Esophagus muscularis mucosa (tissue), 4 donors: ENCODE results near the gene PTCRA. TPM values are rescaled to one million over a fixed set of nuclear protein-coding genes. Genes with fewer than 3 reads are reported as not detected.
A peak's percentile ranks its signal among the peaks of the same experiment; 100 is the strongest.
"Not testable (repeated sequence)": the region's sequence is repeated elsewhere in the genome, so short reads cannot be mapped to it uniquely, and the experiment has no call there.

Experiments
- DNase-seq: peaks from one replicate; pipeline ENCODE4 v3.0.0-alpha.2; 2017; ENCODE audit errors: extremely low spot score
- H3K27ac ChIP-seq, 4 donors: fragments of 200-600 bp; sonication (generic); replicated peaks in 1 of 4; 1 replicate in 3 of 4; 2 replicates in 1 of 4; pipeline ENCODE4 v1.5.1; 2016 to 2019; ENCODE audit warnings: mild to moderate bottlenecking in 1 of 4
- H3K27me3 ChIP-seq, 4 donors: fragments of 200-600 bp; sonication (generic); one replicate each; pipeline versions ENCODE4 v1.5.1 to v1.6.0; 2016 to 2019
- H3K36me3 ChIP-seq, 4 donors: fragments of 200-600 bp; sonication (generic); one replicate each; pipeline ENCODE4 v1.5.1; 2016 to 2019
- H3K4me1 ChIP-seq, 4 donors: fragments of 200-600 bp; sonication (generic); one replicate each; pipeline ENCODE4 v1.5.1; 2016 to 2019
- H3K4me3 ChIP-seq, 4 donors: fragments of 200-600 bp; sonication (generic); 1 replicate in 2 of 4; 2 replicates in 2 of 4; pipeline ENCODE4 v1.5.1; 2016 to 2019; ENCODE audit warnings: mild to moderate bottlenecking in 4 of 4, moderate library complexity in 1 of 4
- H3K9me3 ChIP-seq, 4 donors: fragments of 200-600 bp; sonication (generic); 1 replicate in 3 of 4; 2 replicates in 1 of 4; pipeline ENCODE4 v1.5.1; 2016 to 2019
- CTCF ChIP-seq, 3 experiments: fragments of 200-600 bp in 2 of 3; fragments of 450-650 bp in 1 of 3; sonication (generic) in 2 of 3; IDR thresholded peaks; one replicate each; pipeline ENCODE4 v1.5.1; 2017 to 2019; ENCODE audit warnings: antibody characterized with exemption in 3 of 3, mild to moderate bottlenecking in 2 of 3, moderate library complexity in 1 of 3
- EP300 ChIP-seq: sonication (generic); formaldehyde crosslinking; IDR thresholded peaks from one replicate; pipeline ENCODE4 v1.6.1; 2017; ENCODE audit warnings: antibody characterized with exemption
- POLR2A ChIP-seq: fragments of 450-650 bp; IDR thresholded peaks from one replicate; pipeline ENCODE4 v1.6.1; 2017; ENCODE audit warnings: antibody characterized with exemption, moderate library complexity, mild to moderate bottlenecking, low read depth
- POLR2AphosphoS5 ChIP-seq, 2 donors: sonication (generic); formaldehyde crosslinking; IDR thresholded peaks; one replicate each; pipeline ENCODE4 v1.6.1; 2017; ENCODE audit warnings: antibody characterized with exemption in 2 of 2
- WGBS: methylation state at CpG from one replicate; pipeline ENCODE4 v1.1.5; 2018; 5-methylcytosine and 5-hydroxymethylcytosine counted together
- intact Hi-C: fragments of 100-400 bp; cut with DNase I; formaldehyde crosslinking; loops from one replicate; pipeline ENCODE4 v1.15.1; 2023
- total RNA-seq, 4 donors: library from RNA; depleted of rRNA; stranded (reverse); fragments of >200 nt; gene quantifications; one replicate each; pipeline versions ENCODE4 v1.1.0 to v1.2.1, GENCODE V29; 2016

The PTCRA gene
- total RNA-seq, 4 donors from 2014 or later, result 0.50 TPM; not detected in 3

GRCh38 chr6:42939810-42940167 lies 23.9 kb downstream of the PTCRA start:
- H3K36me3 ChIP-seq, result peaks cover 32 to 97% (median 64%) of the 10 kb centered on the region in 4 donors
- H3K27me3 ChIP-seq, result no peaks in the 10 kb centered on the region
- no peak for DNase-seq
- no peak overlapping the region for H3K4me3 ChIP-seq
- no peak for TF ChIP-seq CTCF (IDR thresholded peaks at IDR 0.05)
- no peak for TF ChIP-seq EP300
- TF ChIP-seq POLR2A, result no peak
- TF ChIP-seq POLR2AphosphoS5 (IDR thresholded peaks at IDR 0.05), result no peak
- no peak overlapping the region for H3K27ac ChIP-seq
- H3K4me1 ChIP-seq, result no peaks in the 10 kb centered on the region
- H3K9me3 ChIP-seq, result no peaks in the 10 kb centered on the region
- intact Hi-C loops, result no loop called here
- WGBS, result 88% methylated on average over 4 of the region's 4 CpGs

GRCh38 chr6:42940493-42941045 lies 24.7 kb downstream of the PTCRA start:
- Histone ChIP-seq H3K27me3 (no peaks in the 10 kb centered on the region), H3K36me3 (peaks cover 29 to 94% (median 58%) of the 10 kb centered on the region in 4 donors), H3K9me3 (no peaks in the 10 kb centered on the region), H3K4me3 (no peak overlapping the region), H3K4me1 (no peaks in the 10 kb centered on the region), H3K27ac (no peak overlapping the region)
- intact Hi-C loops, result no loop called here
- TF ChIP-seq POLR2A (no peak), CTCF (IDR thresholded peaks at IDR 0.05) (no peak), EP300 (no peak)
- no peak for DNase-seq
- 95% methylated on average over 6 of the region's 6 CpGs for WGBS

- DNase-seq, H3K4me3 ChIP-seq, H3K9me3 ChIP-seq, H3K27ac ChIP-seq, H3K27me3 ChIP-seq, intact Hi-C loops, H3K4me1 ChIP-seq: not testable (repeated sequence)
- WGBS, result 98% methylated on average over 5 of the region's 5 CpGs
- H3K36me3 ChIP-seq, result peaks cover 21 to 94% (median 50%) of the 10 kb centered on the region in 4 donors
Measured at GRCh38 chr6:42941356-42941755, 25.5 kb downstream of the PTCRA start.

GRCh38 chr6:42942444-42942843 lies 26.6 kb downstream of the PTCRA start:
- H3K27ac ChIP-seq, result no peak overlapping the region
- no peaks in the 10 kb centered on the region for H3K27me3 ChIP-seq
- 79% methylated on average over 7 of the region's 7 CpGs for WGBS
- intact Hi-C loops, result no loop called here
- DNase-seq, result no peak
- no peak overlapping the region for H3K4me3 ChIP-seq
- no peaks in the 10 kb centered on the region for H3K9me3 ChIP-seq
- H3K4me1 ChIP-seq, result peaks cover 0 to under 1% (median 0%) of the 10 kb centered on the region in 4 donors
- no peak for TF ChIP-seq POLR2AphosphoS5 (IDR thresholded peaks at IDR 0.05)
- H3K36me3 ChIP-seq, result peaks cover 19 to 83% (median 40%) of the 10 kb centered on the region in 4 donors

- no peak overlapping the region for H3K4me3 ChIP-seq
- intact Hi-C loops, result no loop called here
- H3K4me1 ChIP-seq, result peaks cover 0 to 15% (median 10%) of the 10 kb centered on the region in 4 donors
- no peaks in the 10 kb centered on the region for H3K9me3 ChIP-seq
- H3K36me3 ChIP-seq, result peaks cover 0 to 30% (median 8%) of the 10 kb centered on the region in 4 donors
- H3K27me3 ChIP-seq, result no peaks in the 10 kb centered on the region
- DNase-seq, result no peak
- TF ChIP-seq CTCF (IDR thresholded peaks at IDR 0.05) (no peak), POLR2AphosphoS5 (IDR thresholded peaks at IDR 0.05) (peak in 1 of 2 donors; percentile 14)
- peak overlapping the region in 2 of 4 donors; percentile 35 to 44 for H3K27ac ChIP-seq
Measured at GRCh38 chr6:42947950-42948349, 32.1 kb downstream of the PTCRA start.

- H3K9me3 ChIP-seq, result no peaks in the 10 kb centered on the region
- no peak for DNase-seq
- no peaks in the 10 kb centered on the region for H3K36me3 ChIP-seq
- no peak overlapping the region for H3K4me3 ChIP-seq
- peaks cover 0 to 15% (median 10%) of the 10 kb centered on the region in 4 donors for H3K4me1 ChIP-seq
- H3K27me3 ChIP-seq, result no peaks in the 10 kb centered on the region
- TF ChIP-seq CTCF (IDR thresholded peaks at IDR 0.05) (no peak), EP300 (no peak), POLR2A (no peak), POLR2AphosphoS5 (IDR thresholded peaks at IDR 0.05) (no peak)
- H3K27ac ChIP-seq, result no peak overlapping the region
- intact Hi-C loops, result no loop called here
- WGBS, result 97% methylated on average over 4 of the region's 4 CpGs
Measured at GRCh38 chr6:42952389-42952788, 36.5 kb downstream of the PTCRA start.

- H3K4me1 ChIP-seq, H3K36me3 ChIP-seq, H3K4me3 ChIP-seq, H3K9me3 ChIP-seq, intact Hi-C loops, H3K27me3 ChIP-seq, H3K27ac ChIP-seq, DNase-seq: not testable (repeated sequence)
- 93% methylated on average over 4 of the region's 4 CpGs for WGBS
Measured at GRCh38 chr6:42954405-42954804, 38.6 kb downstream of the PTCRA start.
